Activated T-helper 2 cell treated with anti-CD3 and anti-CD28 coated beads, Interferon-gamma antibody, Interleukin-2, Interleukin-4, amounts not matched to agents 10 μg/mL and 5 μg/mL and 100 μg/mL, durations not matched to agents 14 hours and 24 hours and 36 hours (primary cell): Measurements from ENCODE around the gene MSH5. TPM values are rescaled to one million over a fixed set of nuclear protein-coding genes. Genes with fewer than 3 reads are reported as not detected.

Source experiments
- DNase-seq: peaks from one replicate; pipeline ENCODE4 v3.0.0; 2021; ENCODE audit warnings: low spot score
- H3K27ac Mint-ChIP-seq: one replicate; pipeline ENCODE4 v1.8.0; 2021; ENCODE audit warnings: mixed read lengths
- H3K27me3 Mint-ChIP-seq: one replicate; pipeline ENCODE4 v1.8.0; 2021; ENCODE audit warnings: low read depth, mixed read lengths
- H3K36me3 Mint-ChIP-seq: one replicate; pipeline ENCODE4 v1.8.0; 2021; ENCODE audit warnings: low read depth, mixed read lengths
- H3K4me1 Mint-ChIP-seq: one replicate; pipeline ENCODE4 v1.8.0; 2021; ENCODE audit warnings: low read depth, mixed read lengths
- H3K4me3 Mint-ChIP-seq: one replicate; pipeline ENCODE4 v1.8.0; 2021; ENCODE audit warnings: low read depth, mild to moderate bottlenecking, moderate library complexity, mixed read lengths
- H3K9me3 Mint-ChIP-seq: one replicate; pipeline ENCODE4 v1.8.0; 2021; ENCODE audit warnings: mixed read lengths
- intact Hi-C: fragments of 100-400 bp; cut with micrococcal nuclease; formaldehyde crosslinking; loops from one replicate; pipeline ENCODE4 v1.15.1; 2023
- total RNA-seq: library from RNA; stranded (reverse); gene quantifications from 2 replicates; pipeline ENCODE4 v1.2.3, GENCODE V29; 2022

MSH5 gene
- total RNA-seq, 1 donor from 2014 or later: 93.3 TPM

DNA sequence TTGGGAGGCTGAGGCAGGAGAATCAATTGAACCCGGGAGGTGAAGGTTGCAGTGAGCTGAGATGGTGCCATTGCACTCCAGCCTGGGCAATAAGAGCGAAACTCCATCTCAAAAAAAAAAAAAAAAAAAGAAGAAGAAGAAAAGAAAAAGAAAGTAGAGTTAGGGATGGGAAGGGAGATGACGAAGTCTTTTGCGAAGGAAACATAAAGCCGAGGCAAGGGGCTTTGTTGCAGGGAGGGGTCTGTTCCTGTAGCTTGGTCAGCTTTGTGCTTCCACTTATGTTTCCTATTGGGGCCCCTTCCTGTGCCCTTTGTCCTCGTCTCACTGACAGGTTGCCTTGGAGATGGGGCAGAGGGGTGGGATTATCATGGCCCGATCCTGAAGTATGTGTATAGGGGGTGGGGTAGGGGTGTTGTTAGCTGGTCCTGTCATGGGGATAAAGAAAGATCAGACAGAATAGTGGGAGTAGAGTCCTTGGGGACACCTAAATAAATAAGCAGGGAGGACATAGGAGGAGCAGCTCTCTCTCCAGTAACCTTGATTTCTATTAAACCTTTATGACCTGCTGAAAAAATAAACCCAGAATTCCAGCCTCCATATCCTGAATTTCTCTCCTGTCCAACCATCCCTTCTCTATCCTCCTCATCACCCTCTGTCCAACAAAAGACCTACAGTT is 2.4 kb upstream of the MSH5 start:
- H3K27me3 Mint-ChIP-seq: no peaks in the 10 kb centered on the region
- peak overlapping the region; percentile 93 for H3K4me3 Mint-ChIP-seq
- H3K36me3 Mint-ChIP-seq: peaks cover 58% of the 10 kb centered on the region
- H3K4me1 Mint-ChIP-seq: peaks cover 56% of the 10 kb centered on the region
- intact Hi-C loops: loop anchor here (1.0 kb wide), 1 partner anchor 72 kb away; no protein-coding TSS in a partner anchor
- DNase-seq: peak; percentile 26
- peak overlapping the region; percentile 91 for H3K27ac Mint-ChIP-seq
- H3K9me3 Mint-ChIP-seq: no peaks in the 10 kb centered on the region

DNA sequence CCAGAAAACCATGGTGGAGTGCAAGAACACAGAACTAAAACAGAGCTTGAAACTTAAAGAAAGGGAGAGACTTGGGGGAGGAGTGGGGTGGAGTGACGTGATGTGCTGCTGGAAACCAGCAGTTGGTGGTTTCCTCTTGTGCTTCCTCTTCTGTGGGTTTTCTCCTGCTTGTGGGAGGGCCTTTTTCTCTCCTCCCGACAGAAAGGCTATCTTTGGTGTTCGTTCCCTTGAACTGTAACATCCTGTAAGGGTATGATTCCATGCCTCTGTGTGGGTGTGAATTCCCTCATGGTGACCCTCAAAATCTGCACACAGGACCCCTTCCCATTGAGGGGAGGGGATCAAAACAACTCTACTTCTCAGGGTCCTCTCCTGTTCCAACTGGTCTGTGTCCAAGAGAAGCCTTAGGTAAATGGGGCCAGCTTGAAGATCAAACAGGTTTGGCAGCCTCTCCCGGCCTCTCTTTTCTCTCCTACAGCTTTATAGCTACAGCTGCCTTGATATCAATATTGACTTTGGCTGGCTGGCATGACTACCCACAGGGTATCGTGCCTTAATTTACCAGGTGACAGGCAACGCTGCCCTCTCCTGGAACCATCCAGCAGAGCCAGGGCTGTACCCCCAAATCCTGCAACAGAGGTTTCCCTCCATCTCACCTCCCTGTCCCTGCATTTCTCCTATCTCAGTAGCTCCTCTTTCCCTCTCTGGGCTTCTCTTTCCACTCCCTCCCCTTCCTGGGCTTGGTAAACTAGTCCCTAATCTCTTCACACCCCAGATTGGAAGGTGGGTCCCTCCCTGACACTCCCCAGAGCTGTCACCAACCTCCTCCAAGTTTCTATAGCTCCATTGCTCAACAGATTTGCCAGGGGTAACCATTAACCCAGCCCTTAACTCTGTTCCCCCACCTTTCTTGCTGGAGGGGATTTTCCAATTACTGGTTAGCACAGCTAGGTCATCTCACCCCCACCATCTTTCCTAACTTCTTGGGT is 1.5 kb upstream of the MSH5 start:
- H3K9me3 Mint-ChIP-seq: no peaks in the 10 kb centered on the region

DNA sequence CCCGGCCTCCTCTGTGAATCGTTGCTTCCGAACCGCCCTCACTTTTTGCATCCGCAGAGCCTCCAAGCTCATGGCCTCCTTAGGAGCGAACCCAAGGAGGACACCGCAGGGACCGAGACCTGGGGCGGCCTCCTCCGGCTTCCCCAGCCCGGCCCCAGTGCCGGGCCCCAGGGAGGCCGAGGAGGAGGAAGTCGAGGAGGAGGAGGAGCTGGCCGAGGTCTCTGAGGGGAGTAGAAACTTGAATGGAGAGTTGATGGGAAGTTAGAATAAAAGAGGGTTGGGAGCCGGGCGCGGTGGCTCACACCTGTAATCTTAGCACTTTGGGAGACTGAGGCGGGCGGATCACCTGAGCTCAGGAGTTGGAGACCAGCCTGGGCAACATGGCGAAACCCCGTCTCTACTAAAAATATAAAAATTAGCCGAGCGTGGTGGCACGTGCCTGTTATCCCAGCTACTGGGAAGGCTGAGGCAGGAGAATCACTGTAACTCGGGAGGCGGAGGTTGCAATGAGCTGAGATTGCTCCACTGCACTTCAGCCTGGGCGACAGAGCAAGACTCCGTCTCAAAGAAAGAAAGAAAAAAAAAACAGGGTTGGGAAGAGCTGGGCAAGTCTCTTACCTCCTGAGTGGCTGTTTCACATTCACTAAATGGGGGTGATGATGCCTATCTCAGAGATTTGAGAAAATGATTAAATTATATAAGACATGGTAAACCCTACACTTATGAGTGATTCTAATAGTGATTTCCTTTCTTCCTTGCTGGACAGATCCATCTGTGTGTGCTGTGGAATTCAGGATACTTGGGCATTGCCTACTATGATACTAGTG is 805 bp downstream of the MSH5 start:
- H3K4me3 Mint-ChIP-seq: peak overlapping the region; percentile 95
- H3K9me3 Mint-ChIP-seq: no peaks in the 10 kb centered on the region
- intact Hi-C loops: no loop called here
- H3K27ac Mint-ChIP-seq: peak overlapping the region; percentile 90
- no peak for DNase-seq
- peaks cover 45% of the 10 kb centered on the region for H3K36me3 Mint-ChIP-seq
- no peaks in the 10 kb centered on the region for H3K27me3 Mint-ChIP-seq
- H3K4me1 Mint-ChIP-seq: peaks cover 49% of the 10 kb centered on the region

More for the DNA sequence above, 1.5 kb upstream of the MSH5 start:
- peak; percentile 67 for DNase-seq
- Mint-ChIP-seq H3K4me1 (peaks cover 58% of the 10 kb centered on the region), H3K27me3 (no peaks in the 10 kb centered on the region), H3K27ac (peak overlapping the region; percentile 91), H3K36me3 (peaks cover 58% of the 10 kb centered on the region), H3K4me3 (peak overlapping the region; percentile 93)
- intact Hi-C loops: loop anchor here (1.0 to 2.0 kb wide), 8 partner anchors 8 to 117 kb away; partner anchors contain the start of genes LSM2, LY6G5C, PRRC2A and VARS1

DNA sequence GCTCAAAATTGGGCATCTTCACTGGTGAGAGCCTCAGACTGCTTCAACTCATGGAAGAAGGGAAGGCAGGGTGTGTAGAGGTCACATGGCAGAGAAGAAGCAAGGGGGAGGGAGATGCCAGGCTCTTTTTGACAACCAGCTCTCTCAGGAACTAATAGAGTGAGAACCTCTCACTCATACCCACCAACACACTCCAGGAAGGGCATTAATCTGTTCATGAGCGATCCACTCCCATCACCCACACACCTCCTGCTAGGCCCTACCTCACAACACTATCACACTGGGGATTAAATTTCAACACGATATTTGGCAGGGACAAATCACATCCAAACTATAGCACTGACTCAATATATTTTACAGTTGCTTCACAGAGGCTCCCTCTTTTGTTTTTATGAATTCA is 2.0 kb downstream of the MSH5 start:
- H3K27me3 Mint-ChIP-seq: no peaks in the 10 kb centered on the region
- H3K27ac Mint-ChIP-seq: no peak overlapping the region
- H3K36me3 Mint-ChIP-seq: peaks cover 38% of the 10 kb centered on the region
- H3K4me3 Mint-ChIP-seq: peak overlapping the region; percentile 65
- intact Hi-C loops: no loop called here
- H3K9me3 Mint-ChIP-seq: no peaks in the 10 kb centered on the region
- peaks cover 45% of the 10 kb centered on the region for H3K4me1 Mint-ChIP-seq
- DNase-seq: no peak

DNA sequence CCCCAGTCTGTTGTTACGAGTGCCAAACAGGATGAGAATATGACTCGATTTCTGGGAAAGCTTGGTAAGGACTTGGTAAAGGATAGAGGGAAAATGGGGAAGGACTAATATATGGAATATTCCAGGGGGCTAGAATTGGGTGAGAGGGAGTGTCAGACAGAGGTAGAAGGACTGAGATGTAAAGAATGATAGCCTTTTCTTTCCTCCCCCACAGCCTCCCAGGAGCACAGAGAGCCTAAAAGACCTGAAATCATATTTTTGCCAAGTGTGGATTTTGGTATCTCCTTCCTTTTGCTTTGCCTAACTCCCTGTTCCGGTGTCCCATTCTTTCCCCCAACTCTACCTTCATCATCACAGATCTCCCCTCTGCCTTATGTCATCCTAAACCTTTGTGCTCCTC is 3.1 kb downstream of the MSH5 start:
- no peaks in the 10 kb centered on the region for H3K27me3 Mint-ChIP-seq

DNA sequence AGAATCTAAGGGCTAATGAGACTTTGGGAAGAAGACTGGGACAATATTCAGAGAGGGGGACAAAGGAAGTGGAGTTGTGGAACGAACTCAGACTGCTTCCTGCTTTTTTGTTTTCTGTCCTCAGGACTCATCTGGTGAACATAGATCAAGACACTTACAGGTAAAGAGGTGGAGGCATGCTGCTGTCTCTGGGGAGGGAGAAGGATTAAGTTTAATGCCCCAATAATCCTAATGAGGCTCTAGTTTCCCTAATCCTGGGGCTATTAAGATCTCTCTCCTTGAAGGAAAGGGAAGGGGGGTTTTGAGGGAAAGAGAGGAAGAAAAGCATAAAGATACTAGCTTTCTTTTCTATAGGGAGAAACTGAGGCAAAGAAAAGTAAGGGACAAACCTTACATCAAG is 4.6 kb downstream of the MSH5 start:
- Mint-ChIP-seq H3K36me3 (peaks cover 53% of the 10 kb centered on the region), H3K27ac (no peak overlapping the region), H3K4me3 (no peak overlapping the region), H3K9me3 (no peaks in the 10 kb centered on the region), H3K4me1 (peaks cover 22% of the 10 kb centered on the region), H3K27me3 (no peaks in the 10 kb centered on the region)
- no peak for DNase-seq
- intact Hi-C loops: no loop called here

More for the DNA sequence above, 3.1 kb downstream of the MSH5 start:
- DNase-seq: no peak
- H3K4me1 Mint-ChIP-seq: peaks cover 36% of the 10 kb centered on the region
- peak overlapping the region; percentile 21 for H3K27ac Mint-ChIP-seq
- no peaks in the 10 kb centered on the region for H3K9me3 Mint-ChIP-seq
- peaks cover 46% of the 10 kb centered on the region for H3K36me3 Mint-ChIP-seq
- intact Hi-C loops: no loop called here
- H3K4me3 Mint-ChIP-seq: no peak overlapping the region

DNA sequence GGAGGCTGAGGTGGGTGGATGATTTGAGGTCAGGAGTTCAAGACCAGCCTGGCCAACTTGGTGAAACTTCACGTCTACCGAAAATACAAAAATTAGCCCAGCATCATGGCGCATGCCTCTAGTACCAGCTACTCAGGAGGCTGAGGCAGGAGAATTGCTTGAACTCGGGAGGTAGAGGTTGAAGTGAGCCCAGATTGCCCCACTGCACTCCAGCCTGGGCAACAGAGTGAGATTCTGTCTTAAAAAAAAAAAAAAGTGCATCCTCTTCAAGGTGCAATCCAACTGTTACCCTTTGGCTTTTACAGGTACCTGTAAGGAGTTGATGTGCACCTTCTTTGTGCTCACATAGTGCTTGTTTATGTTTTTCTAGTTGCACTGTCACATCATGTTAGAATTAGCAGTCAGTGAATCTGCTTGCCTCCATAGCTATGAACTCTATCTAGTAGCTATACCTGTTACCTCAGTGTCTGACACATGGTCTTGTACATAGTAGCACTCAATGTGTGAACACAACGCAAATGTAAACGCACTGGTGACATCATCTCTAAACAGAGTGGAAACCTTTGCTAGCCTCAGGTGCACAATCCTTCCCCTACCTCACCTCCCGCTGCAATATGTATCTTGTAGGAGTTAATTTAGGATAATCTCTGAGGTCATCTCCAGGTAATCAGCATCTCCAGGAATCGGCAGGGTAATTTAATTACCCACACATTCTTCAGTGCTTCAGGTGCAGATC is 9.7 kb downstream of the MSH5 start:
- Mint-ChIP-seq H3K36me3 (peaks cover 34% of the 10 kb centered on the region), H3K4me1 (peaks cover 2% of the 10 kb centered on the region), H3K4me3 (no peak overlapping the region), H3K27ac (peak overlapping the region; percentile 14), H3K9me3 (no peaks in the 10 kb centered on the region), H3K27me3 (no peaks in the 10 kb centered on the region)
- DNase-seq: no peak
- intact Hi-C loops: no loop called here

DNA sequence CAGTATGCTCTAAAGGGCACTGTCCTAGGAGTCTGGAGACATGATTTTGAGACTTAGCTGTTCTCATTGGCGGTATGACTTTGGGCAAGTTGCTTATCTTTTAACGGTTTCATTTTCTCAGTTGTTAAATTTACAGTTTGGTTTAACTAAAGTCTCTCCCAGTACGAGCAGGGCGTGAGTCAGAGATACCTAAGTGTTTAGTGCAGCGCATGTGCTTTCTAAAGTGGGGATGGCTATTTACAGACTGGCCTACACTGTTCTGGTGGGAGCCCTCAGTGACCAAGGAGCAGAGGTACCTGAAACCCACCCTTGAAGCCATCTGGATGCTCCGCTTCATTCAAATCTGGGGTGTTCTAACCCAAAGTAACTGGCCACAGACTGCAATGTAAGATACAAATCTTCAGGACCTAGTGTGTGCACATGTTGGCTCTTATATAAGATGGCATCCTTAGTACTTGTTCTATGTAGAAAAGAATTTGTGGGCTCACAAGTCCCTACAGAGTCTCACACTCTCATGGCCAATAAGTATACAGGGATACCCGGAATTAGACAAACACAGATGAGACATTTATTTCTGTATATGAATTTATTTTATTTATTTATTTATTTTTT is 10.7 kb downstream of the MSH5 start:
- Mint-ChIP-seq H3K4me3 (no peak overlapping the region), H3K36me3 (peaks cover 28% of the 10 kb centered on the region), H3K27ac (no peak overlapping the region), H3K4me1 (peaks cover 2% of the 10 kb centered on the region), H3K9me3 (no peaks in the 10 kb centered on the region), H3K27me3 (no peaks in the 10 kb centered on the region)
- intact Hi-C loops: no loop called here
- DNase-seq: no peak

DNA sequence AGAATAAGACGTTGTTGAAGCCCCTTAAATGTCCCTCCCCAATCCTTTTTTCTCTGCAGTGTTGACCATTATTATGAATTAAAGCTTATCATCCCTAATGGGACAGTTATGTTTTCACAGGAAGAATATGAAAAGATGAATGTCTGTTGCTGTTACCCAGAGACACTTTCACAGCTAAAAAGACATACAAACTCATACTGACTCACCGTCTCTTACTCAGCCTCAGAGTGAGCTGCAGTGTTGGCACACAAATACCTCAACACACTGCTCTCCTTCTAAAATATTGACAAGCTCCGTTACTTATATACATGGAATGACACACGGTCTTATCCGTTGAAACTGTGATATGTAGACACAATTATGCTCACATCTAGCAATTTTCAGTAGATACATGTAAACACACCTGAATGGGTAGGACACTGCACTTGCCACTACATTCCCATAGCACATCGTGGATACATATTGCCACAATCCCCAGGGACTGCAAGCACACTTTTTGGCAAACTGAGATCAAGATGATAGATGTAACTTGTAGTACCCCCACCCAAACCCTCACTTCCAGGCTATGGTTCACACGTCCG is 13.0 kb downstream of the MSH5 start:
- Mint-ChIP-seq H3K27me3 (no peaks in the 10 kb centered on the region), H3K36me3 (peaks cover 23% of the 10 kb centered on the region), H3K9me3 (no peaks in the 10 kb centered on the region), H3K4me3 (no peak overlapping the region), H3K4me1 (peaks cover 2% of the 10 kb centered on the region), H3K27ac (peak overlapping the region; percentile 3)
- intact Hi-C loops: no loop called here
- DNase-seq: no peak

DNA sequence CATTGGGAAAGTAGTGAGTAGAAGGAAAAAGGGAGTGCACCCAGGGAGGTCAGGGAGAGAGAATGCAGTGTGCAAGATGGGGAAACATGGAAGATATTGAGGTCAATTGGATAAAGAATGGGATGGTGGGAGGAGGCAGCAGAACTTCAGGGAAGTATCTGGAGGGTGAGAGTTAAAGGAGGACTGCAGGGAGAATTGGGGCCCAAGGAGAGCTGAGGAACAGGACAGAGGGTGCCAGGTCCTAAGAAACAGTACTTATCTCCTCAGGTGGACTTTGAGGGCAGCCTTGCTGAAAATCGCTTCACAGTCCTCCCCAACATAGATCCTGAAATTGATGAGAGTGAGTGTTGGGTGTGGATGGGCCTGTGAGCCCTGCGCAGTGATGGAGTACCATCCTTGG is 18.5 kb downstream of the MSH5 start:
- Mint-ChIP-seq H3K27me3 (no peaks in the 10 kb centered on the region), H3K9me3 (no peaks in the 10 kb centered on the region), H3K27ac (no peak overlapping the region), H3K36me3 (peaks cover 46% of the 10 kb centered on the region), H3K4me1 (peaks cover 5% of the 10 kb centered on the region), H3K4me3 (no peak overlapping the region)
- intact Hi-C loops: no loop called here
- DNase-seq: no peak

DNA sequence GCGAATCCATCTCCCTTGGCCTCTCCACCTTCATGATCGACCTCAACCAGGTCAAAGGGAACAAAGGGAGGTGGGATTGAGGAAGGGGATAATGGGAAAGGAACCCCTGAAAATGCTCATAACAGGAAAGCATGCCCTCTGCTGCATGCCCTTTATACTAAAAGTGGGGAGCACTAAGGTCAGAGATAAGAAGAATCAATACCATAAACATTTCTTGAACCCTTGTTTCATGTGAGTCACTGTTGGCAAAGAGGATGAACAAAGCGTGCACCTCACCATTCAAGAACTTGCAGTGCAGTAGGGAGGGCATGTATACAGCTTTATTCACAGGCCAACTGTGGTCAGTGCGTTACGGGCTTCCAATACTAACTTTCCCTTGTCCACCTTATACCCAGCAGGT is 21.0 kb downstream of the MSH5 start:
- H3K4me3 Mint-ChIP-seq: no peak overlapping the region
- H3K4me1 Mint-ChIP-seq: peaks cover 6% of the 10 kb centered on the region
- no peak overlapping the region for H3K27ac Mint-ChIP-seq
- H3K27me3 Mint-ChIP-seq: no peaks in the 10 kb centered on the region
- DNase-seq: no peak
- H3K9me3 Mint-ChIP-seq: no peaks in the 10 kb centered on the region
- intact Hi-C loops: no loop called here
- peaks cover 61% of the 10 kb centered on the region for H3K36me3 Mint-ChIP-seq
